BJ (cell line): ENCODE data around the gene MIPOL1. TPM values are rescaled to one million over a fixed set of nuclear protein-coding genes. Genes with fewer than 3 reads are reported as not detected.
"Not testable (repeated sequence)": the region's sequence is repeated elsewhere in the genome, so short reads cannot be mapped to it uniquely, and the experiment has no call there.

Experiments
- CTCF ChIA-PET: fragments of 350-600 bp; formaldehyde crosslinking; extraction: SDS; loops from one replicate; lab custom pipeline; 2021; ENCODE audit warnings: antibody characterized with exemption, inconsistent platforms; lab: Yijun Ruan, JAX
- POLR2A ChIA-PET: fragments of 300-600 bp; sonication (Branson Sonifier 250); formaldehyde crosslinking; extraction: SDS; loops from one replicate; lab custom pipeline; 2021; ENCODE audit warnings: antibody characterized with exemption; lab: Charles Lee
- DNase-seq: peaks from one replicate; pipeline ENCODE4 v3.0.0-alpha.2; 2011; ENCODE audit warnings: low read depth
- H3K27me3 ChIP-seq: 2 replicates; pipeline ENCODE4 v1.6.0; 2011; ENCODE audit warnings: low read length; ENCODE audit not compliant: control insufficient read depth, insufficient read depth
- H3K36me3 ChIP-seq: 2 replicates; pipeline ENCODE4 v1.5.1; 2011; ENCODE audit warnings: low read length; ENCODE audit not compliant: control insufficient read depth, insufficient read depth
- H3K4me3 ChIP-seq: 2 replicates; pipeline ENCODE4 v1.5.1; 2011; ENCODE audit warnings: low read depth, mild to moderate bottlenecking, control low read depth, low read length
- CTCF ChIP-seq: IDR thresholded peaks from 2 replicates; pipeline ENCODE4 v1.5.1; 2011; ENCODE audit warnings: low read depth, mild to moderate bottlenecking, control low read depth, inconsistent platforms, low read length, moderate library complexity; ENCODE audit not compliant: insufficient read depth
- polyA plus RNA-seq: library from polyadenylated mRNA; depleted of rRNA; stranded (reverse); fragments of >200 nt; gene quantifications from 2 replicates; pipeline ENCODE4 v1.2.3, GENCODE V29; 2011

MIPOL1 gene
- polyA plus RNA-seq, 1 experiment, result 1.1 TPM

GRCh38 chr14:37553935-37554550 lies 356.3 kb downstream of the MIPOL1 start:
- CTCF ChIA-PET, result no interaction called here
- DNase-seq, result no peak
- no peaks in the 10 kb centered on the region for H3K27me3 ChIP-seq
- POLR2A ChIA-PET, result no interaction called here
- H3K4me3 ChIP-seq, result no peak overlapping the region
- no peaks in the 10 kb centered on the region for H3K36me3 ChIP-seq
- TF ChIP-seq CTCF, result no peak

- H3K36me3 ChIP-seq, CTCF ChIA-PET, DNase-seq, POLR2A ChIA-PET, H3K27me3 ChIP-seq, H3K4me3 ChIP-seq: not testable (repeated sequence)
Measured at GRCh38 chr14:37555596-37555995, 357.9 kb downstream of the MIPOL1 start.

- TF ChIP-seq CTCF, result no peak
- DNase-seq, result no peak
- Histone ChIP-seq H3K4me3 (no peak overlapping the region), H3K36me3 (no peaks in the 10 kb centered on the region), H3K27me3 (no peaks in the 10 kb centered on the region)
- ChIA-PET CTCF (no interaction called here), POLR2A (no interaction called here)
Measured at GRCh38 chr14:37558740-37559139, 361.0 kb downstream of the MIPOL1 start.

GRCh38 chr14:37559386-37559785 lies 361.6 kb downstream of the MIPOL1 start:
- TF ChIP-seq CTCF, result no peak
- Histone ChIP-seq H3K27me3 (no peaks in the 10 kb centered on the region), H3K36me3 (no peaks in the 10 kb centered on the region), H3K4me3 (no peak overlapping the region)
- ChIA-PET POLR2A (no interaction called here), CTCF (no interaction called here)
- DNase-seq, result no peak

- H3K27me3 ChIP-seq, result no peaks in the 10 kb centered on the region
- H3K36me3 ChIP-seq, result no peaks in the 10 kb centered on the region
- CTCF ChIA-PET, result interaction anchor here (0.7 kb wide), 1 partner anchor 660 kb away, joined by 3 read pairs; no protein-coding TSS in a partner anchor
- POLR2A ChIA-PET, result no interaction called here
- no peak for DNase-seq
- no peak for TF ChIP-seq CTCF
- H3K4me3 ChIP-seq, result no peak overlapping the region
Measured at GRCh38 chr14:37563189-37563588, 365.5 kb downstream of the MIPOL1 start.

- ChIA-PET POLR2A (no interaction called here), CTCF (interaction anchor here (0.7 kb wide), 1 partner anchor 84 kb away, joined by 3 read pairs; no protein-coding TSS in a partner anchor)
- 0 out of 2 replicates have a peak, but pooled peaks have one; percentile 17 for TF ChIP-seq CTCF
Measured at GRCh38 chr14:37565550-37565949, 367.8 kb downstream of the MIPOL1 start.

More at GRCh38 chr14:37565550-37565949, 367.8 kb downstream of the MIPOL1 start:
- DNase-seq, result no peak
- H3K27me3 ChIP-seq, result no peaks in the 10 kb centered on the region
- H3K36me3 ChIP-seq, result no peaks in the 10 kb centered on the region
- no peak overlapping the region for H3K4me3 ChIP-seq
